ENCODE data around the gene ACTN4. TPM values are rescaled to one million over a fixed set of nuclear protein-coding genes. Genes with fewer than 3 reads are reported as not detected.

The ACTN4 gene
- polyA plus RNA-seq, 2 of the 4 experiments (the other 2 are of a cell fraction) = 605 to 967 TPM

- Histone ChIP-seq H3K9me3 (no peaks in the 10 kb centered on the region), H3K27ac (no peak overlapping the region), H3K4me1 (peaks cover 19% of the 10 kb centered on the region), H3K4me3 (no peak overlapping the region), H3K4me2 (no peak overlapping the region)
- CTCF ChIA-PET = interaction anchor here (0.7 to 3.1 kb wide), 5 partner anchors 10 to 147 kb away, joined by 3 to 12 read pairs (median 3); no protein-coding TSS in a partner anchor
- TF ChIP-seq HOXA7 (CRISPR knock-in tag; IDR thresholded peaks at IDR 0.05) = no peak
- 0 out of 5 replicates have a peak, but pooled peaks of 1 of the 2 experiments have one; percentile 14 for TF ChIP-seq JUN (IDR thresholded peaks at IDR 0.05)
- no peak for TF ChIP-seq NPAS2 (CRISPR knock-in tag; IDR thresholded peaks at IDR 0.05; ENCODE audit: borderline replicate concordance)
- 92% methylated on average over 9 of the region's 9 CpGs for whole genome bisulfite sequencing (ENCODE audit: missing lambda C conversion rate)
- FAIRE-seq (no peak), ATAC-seq (no peak), DNase-seq (ENCODE audit: low read depth in 1 of 2, low spot score in 1 of 2) (no peak)
- POLR2A ChIA-PET = no interaction called here
Observed at GRCh38 chr19:38740257-38740592, 92.8 kb downstream of the ACTN4 start.

GRCh38 chr19:38740932-38741331, 93.5 kb downstream of the ACTN4 start:
- Histone ChIP-seq H3K4me3 (no peak overlapping the region), H3K4me2 (no peak overlapping the region), H3K27ac (no peak overlapping the region), H3K4me1 (peaks cover 16% of the 10 kb centered on the region), H3K9me3 (no peaks in the 10 kb centered on the region)
- POLR2A ChIA-PET = no interaction called here
- CTCF ChIA-PET = interaction anchor here (0.6 to 3.1 kb wide), 9 partner anchors 10 to 196 kb away, joined by 3 to 12 read pairs (median 3); no protein-coding TSS in a partner anchor
- WGBS (ENCODE audit: missing lambda C conversion rate) = 75% methylated on average over 2 of the region's 2 CpGs
- no peak for ATAC-seq
- DNase-seq (ENCODE audit: low read depth in 1 of 2, low spot score in 1 of 2) = no peak
- 0 out of 2 replicates have a peak, but pooled peaks have one; percentile 59 for TF ChIP-seq HOXA7 (CRISPR knock-in tag; IDR thresholded peaks at IDR 0.05)
- no peak for TF ChIP-seq NFE2L2 (conservative IDR thresholded peaks at IDR 0.05; ENCODE audit: low read length)
- no peak for FAIRE-seq

- WGBS (ENCODE audit: missing lambda C conversion rate) = 97% methylated on average over 15 of the region's 15 CpGs
- Histone ChIP-seq H3K9me3 (no peaks in the 10 kb centered on the region), H3K4me3 (no peak overlapping the region), H3K27ac (no peak overlapping the region), H3K4me1 (peaks cover 12% of the 10 kb centered on the region), H3K4me2 (no peak overlapping the region)
- ATAC-seq (no peak), FAIRE-seq (no peak), DNase-seq (ENCODE audit: low read depth in 1 of 2, low spot score in 1 of 2) (no peak)
- POLR2A ChIA-PET = interaction anchor here (0.9 to 1.2 kb wide), 2 partner anchors 42 to 158 kb away, joined by 3 to 4 read pairs; partner anchors contain the start of genes NFKBIB and SIRT2
- CTCF ChIA-PET = interaction anchor here (0.6 to 3.1 kb wide), 14 partner anchors 9 to 377 kb away, joined by 3 to 12 read pairs (median 4); no protein-coding TSS in a partner anchor
- TF ChIP-seq KDM5A (IDR thresholded peaks at IDR 0.05) = no peak
- no peak for TF ChIP-seq ATOH8 (CRISPR knock-in tag; IDR thresholded peaks at IDR 0.05; ENCODE audit: low read depth)
- no peak for TF ChIP-seq RNF2 (IDR thresholded peaks at IDR 0.05; ENCODE audit: borderline replicate concordance, low read depth)
- TF ChIP-seq FOXS1 (CRISPR knock-in tag; IDR thresholded peaks at IDR 0.05) = no peak
- TF ChIP-seq EHF (CRISPR knock-in tag; IDR thresholded peaks at IDR 0.05) = no peak
- no peak for TF ChIP-seq ELK1 (IDR thresholded peaks at IDR 0.05; ENCODE audit: low read depth, low read length)
- TF ChIP-seq SMC3 (IDR thresholded peaks at IDR 0.05) = no peak
- no peak for TF ChIP-seq RFX5 (IDR thresholded peaks at IDR 0.05)
- no peak for TF ChIP-seq KDM1A (IDR thresholded peaks at IDR 0.05; ENCODE audit: low read depth)
- TF ChIP-seq ZC3H11A (IDR thresholded peaks at IDR 0.05) = no peak
- TF ChIP-seq CBX8 (IDR thresholded peaks at IDR 0.05) = no peak
- TF ChIP-seq POLR2AphosphoS2 (conservative IDR thresholded peaks at IDR 0.05; ENCODE audit: low read length) = no peak
- no peak for TF ChIP-seq MYC (IDR thresholded peaks at IDR 0.05; ENCODE audit: borderline replicate concordance, low read length)
- TF ChIP-seq TP53 (CRISPR knock-in tag; IDR thresholded peaks at IDR 0.05) = no peak
Observed at GRCh38 chr19:38741670-38742069, 94.2 kb downstream of the ACTN4 start.

GRCh38 chr19:38742296-38742695, 94.8 kb downstream of the ACTN4 start:
- Histone ChIP-seq H3K4me3 (no peak overlapping the region), H3K4me1 (peaks cover 5% of the 10 kb centered on the region; the same call in 2 of the 3 replicates), H3K9me3 (no peaks in the 10 kb centered on the region), H3K27ac (no peak overlapping the region), H3K4me2 (no peak overlapping the region)
- CTCF ChIA-PET = interaction anchor here (0.6 to 3.1 kb wide), 10 partner anchors 8 to 376 kb away, joined by 3 to 12 read pairs (median 4); no protein-coding TSS in a partner anchor
- no peak for FAIRE-seq
- no peak for DNase-seq (ENCODE audit: low read depth in 1 of 2, low spot score in 1 of 2)
- POLR2A ChIA-PET = interaction anchor here (0.6 to 1.2 kb wide), 4 partner anchors 41 to 340 kb away, joined by 3 to 4 read pairs (median 4); partner anchors contain the start of genes FAM98C, NFKBIB and SIRT2
- ATAC-seq = no peak
- TF ChIP-seq ZSCAN20 (CRISPR knock-in tag; IDR thresholded peaks at IDR 0.05) (no peak), KDM1A (IDR thresholded peaks at IDR 0.05; ENCODE audit: low read depth) (no peak), RNF2 (IDR thresholded peaks at IDR 0.05; ENCODE audit: borderline replicate concordance, low read depth) (no peak)
- 89% methylated on average over 9 of the region's 9 CpGs for WGBS (ENCODE audit: missing lambda C conversion rate)
